ENCODE measurements around the gene MAPK4.

DNA sequence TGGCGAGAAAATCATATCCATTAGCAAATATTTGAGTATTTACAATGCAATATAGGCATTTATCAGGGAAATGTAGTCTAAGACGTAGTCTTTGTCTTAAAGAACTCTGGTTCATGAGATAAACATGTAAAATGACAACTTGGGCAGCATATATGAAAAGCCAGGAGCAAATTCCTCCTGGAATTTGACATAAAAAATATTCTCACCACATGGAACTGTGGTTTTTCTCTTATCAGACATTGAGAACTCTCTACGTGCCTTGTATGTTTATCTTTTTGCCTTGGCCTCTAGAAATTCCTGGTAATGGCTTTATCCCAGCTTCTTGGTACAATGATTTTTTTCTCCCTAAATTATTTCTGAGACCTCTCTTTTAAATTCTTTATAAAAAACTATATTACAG is 2.8 kb downstream of the MAPK4 start:
- no peak for TF ChIP-seq FOXK2 (IDR thresholded peaks at IDR 0.05)
- no peak for TF ChIP-seq BMI1 (IDR thresholded peaks at IDR 0.05; ENCODE audit: borderline replicate concordance)
- TF ChIP-seq, protein P1, sequence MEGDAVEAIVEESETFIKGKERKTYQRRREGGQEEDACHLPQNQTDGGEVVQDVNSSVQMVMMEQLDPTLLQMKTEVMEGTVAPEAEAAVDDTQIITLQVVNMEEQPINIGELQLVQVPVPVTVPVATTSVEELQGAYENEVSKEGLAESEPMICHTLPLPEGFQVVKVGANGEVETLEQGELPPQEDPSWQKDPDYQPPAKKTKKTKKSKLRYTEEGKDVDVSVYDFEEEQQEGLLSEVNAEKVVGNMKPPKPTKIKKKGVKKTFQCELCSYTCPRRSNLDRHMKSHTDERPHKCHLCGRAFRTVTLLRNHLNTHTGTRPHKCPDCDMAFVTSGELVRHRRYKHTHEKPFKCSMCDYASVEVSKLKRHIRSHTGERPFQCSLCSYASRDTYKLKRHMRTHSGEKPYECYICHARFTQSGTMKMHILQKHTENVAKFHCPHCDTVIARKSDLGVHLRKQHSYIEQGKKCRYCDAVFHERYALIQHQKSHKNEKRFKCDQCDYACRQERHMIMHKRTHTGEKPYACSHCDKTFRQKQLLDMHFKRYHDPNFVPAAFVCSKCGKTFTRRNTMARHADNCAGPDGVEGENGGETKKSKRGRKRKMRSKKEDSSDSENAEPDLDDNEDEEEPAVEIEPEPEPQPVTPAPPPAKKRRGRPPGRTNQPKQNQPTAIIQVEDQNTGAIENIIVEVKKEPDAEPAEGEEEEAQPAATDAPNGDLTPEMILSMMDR (IDR thresholded peaks at IDR 0.05 in 2 of 3, conservative IDR thresholded peaks at IDR 0.05 in 1 of 3; ENCODE audit: control insufficient read depth in 2 of 3, extremely low read depth in 1 of 3, insufficient read depth in 1 of 3, low read depth in 3 of 3, low read length in 3 of 3), result no peak
- no peak for TF ChIP-seq POLR2AphosphoS5 (IDR thresholded peaks at IDR 0.05; ENCODE audit: low read length)
- no peak for TF ChIP-seq SUZ12 (IDR thresholded peaks at IDR 0.05; ENCODE audit: unreplicated experiment)

Measured in GM12878 (cell line).